ENCODE results near the gene MAP3K2.

Gene MAP3K2

GRCh38 chr2:127351603-127352002 is 36.2 kb downstream of the MAP3K2 start:
- no peak for DNase-seq (ENCODE audit: low read depth in 2 of 2)

- no peak for DNase-seq (ENCODE audit: low read depth in 2 of 2)
These were observed 39.3 kb downstream of the MAP3K2 start for GRCh38 chr2:127348426-127349000.

GRCh38 chr2:127347734-127348392 is 39.9 kb downstream of the MAP3K2 start:
- DNase-seq (ENCODE audit: low read depth in 2 of 2), result no peak

DNA sequence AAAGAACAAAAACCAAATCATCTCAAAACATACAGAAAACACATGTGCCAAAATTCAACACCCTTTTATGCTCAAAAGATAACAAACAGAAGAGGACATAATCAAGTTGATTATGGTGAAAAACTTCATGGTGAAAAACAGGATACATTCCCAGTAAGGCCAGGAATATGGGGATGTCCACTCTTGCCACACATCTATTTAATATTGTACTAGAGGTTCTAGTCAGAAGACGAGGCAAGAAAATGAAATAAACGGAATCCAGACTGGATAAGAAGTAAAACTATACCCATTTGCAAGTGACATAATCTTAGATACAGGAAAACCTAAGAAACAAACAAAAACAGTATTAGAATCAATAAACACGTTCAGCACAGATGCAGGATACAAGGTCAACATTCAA is 40.8 kb downstream of the MAP3K2 start:
- DNase-seq (ENCODE audit: low read depth in 2 of 2), result no peak

GRCh38 chr2:127343277-127343676 is 44.5 kb downstream of the MAP3K2 start:
- DNase-seq (ENCODE audit: low read depth in 2 of 2), result no peak

GRCh38 chr2:127342101-127342500 is 45.7 kb downstream of the MAP3K2 start:
- no peak for DNase-seq (ENCODE audit: low read depth in 2 of 2)

DNA sequence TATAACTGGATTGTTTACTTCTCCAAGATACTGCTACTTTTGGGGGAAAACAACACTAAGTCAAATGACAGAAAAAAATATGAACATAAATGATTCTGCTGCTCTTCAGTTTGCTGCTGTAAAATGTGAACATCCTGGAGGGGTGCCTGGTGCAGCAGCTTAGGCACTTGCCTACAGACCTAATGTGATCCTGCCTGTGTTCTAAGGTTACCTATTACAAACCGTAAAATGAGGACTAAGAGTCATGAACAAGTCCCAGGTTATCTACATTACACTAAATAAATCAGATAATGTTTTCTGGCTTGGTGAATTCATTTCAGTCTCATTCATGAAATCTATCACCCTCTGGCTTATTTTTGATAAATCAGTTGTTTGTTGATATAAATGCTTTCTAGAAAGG is 55.4 kb downstream of the MAP3K2 start:
- DNase-seq (ENCODE audit: low read depth in 2 of 2), result no peak

DNA sequence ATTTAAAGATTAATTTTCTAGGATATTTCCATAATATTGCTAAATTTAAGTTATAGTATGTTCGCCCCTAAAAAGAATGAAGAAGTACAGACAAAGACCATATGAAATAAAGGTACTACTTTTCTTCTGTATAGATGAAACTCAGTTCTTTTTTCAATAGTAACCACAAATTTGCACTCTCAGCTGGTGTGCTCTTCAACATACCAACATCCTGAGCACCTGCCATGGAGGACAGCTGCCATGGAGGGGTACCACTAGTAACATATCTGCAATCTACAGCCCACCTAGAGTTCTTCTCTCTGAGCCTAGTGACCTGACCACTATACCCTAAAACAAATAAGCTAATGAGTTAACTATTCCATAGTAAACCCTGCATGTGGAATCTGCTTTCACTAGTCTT is 57.0 kb downstream of the MAP3K2 start:
- no peak for DNase-seq (ENCODE audit: low read depth in 2 of 2)

GRCh38 chr2:127326289-127326945 is 61.4 kb downstream of the MAP3K2 start:
- no peak for DNase-seq (ENCODE audit: low read depth in 2 of 2)

DNA sequence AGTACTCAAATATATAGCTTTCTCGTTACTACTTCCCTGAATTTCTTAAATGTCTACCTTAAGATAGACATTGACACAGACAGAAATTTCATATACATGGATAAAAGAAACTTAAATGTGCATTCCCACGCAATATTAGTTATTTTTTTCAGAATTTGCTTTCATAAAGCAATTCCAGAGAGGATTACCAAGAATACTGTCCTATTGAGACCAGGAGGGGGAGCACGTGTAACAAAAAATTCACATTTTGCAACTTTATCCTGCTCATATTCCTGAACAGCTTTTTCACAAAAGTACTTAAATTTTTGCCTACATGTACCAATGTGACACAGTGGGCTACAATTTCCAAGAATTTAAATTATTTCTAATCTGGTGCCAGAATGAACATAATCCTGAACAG is 63.1 kb downstream of the MAP3K2 start:
- no peak for DNase-seq (ENCODE audit: low read depth in 2 of 2)

DNA sequence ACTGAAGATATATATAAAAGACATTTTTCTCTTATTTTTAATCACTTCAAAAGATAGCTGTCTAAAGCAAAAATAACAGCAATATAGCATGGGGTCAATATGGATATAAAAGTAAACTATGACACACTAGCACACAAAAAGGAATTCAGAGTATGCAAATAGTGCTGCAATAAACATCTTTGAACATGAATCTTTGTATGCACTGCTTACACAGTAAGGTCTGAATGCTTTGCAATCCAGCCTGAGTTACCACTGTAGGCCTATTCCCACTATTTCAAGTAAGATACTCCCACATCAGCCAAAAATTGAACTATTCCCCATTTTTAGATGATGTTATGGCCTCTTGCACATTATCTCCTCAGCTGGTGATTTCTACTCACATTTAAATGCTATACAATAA is 66.5 kb downstream of the MAP3K2 start:
- no peak for DNase-seq (ENCODE audit: low read depth in 2 of 2)

- no peak for DNase-seq (ENCODE audit: low read depth in 2 of 2)
These were observed 67.0 kb downstream of the MAP3K2 start for GRCh38 chr2:127320586-127321275.

DNA sequence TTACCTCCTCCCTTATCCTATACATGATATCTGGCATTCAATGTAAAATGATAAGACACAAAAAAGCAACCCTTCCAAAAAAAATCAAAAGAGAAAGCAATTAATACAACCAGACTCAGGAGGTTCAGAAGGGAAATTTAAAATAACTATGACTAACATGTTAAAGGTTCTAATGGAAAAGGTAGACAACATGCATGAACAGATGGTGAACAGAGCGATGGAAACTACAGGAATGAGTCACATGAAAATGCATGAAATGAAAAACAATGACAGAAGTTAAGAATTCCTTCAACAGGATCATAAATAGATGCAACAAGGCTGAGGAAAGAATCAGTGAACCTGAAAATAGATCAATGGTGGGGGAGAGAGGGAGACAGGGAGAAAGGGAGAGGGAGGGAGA is 67.7 kb downstream of the MAP3K2 start:
- DNase-seq (ENCODE audit: low read depth in 2 of 2), result no peak

GRCh38 chr2:127314193-127314988 is 73.4 kb downstream of the MAP3K2 start:
- DNase-seq (ENCODE audit: low read depth in 2 of 2), result no peak

- no peak for DNase-seq (ENCODE audit: low read depth in 2 of 2)
These were observed 74.4 kb downstream of the MAP3K2 start for GRCh38 chr2:127313406-127313805.

- no peak for DNase-seq (ENCODE audit: low read depth in 2 of 2)
These were observed 76.8 kb downstream of the MAP3K2 start for GRCh38 chr2:127310980-127311379.

GRCh38 chr2:127309468-127309867 is 78.3 kb downstream of the MAP3K2 start:
- no peak for DNase-seq (ENCODE audit: low read depth in 2 of 2)

GRCh38 chr2:127308586-127309138 is 79.1 kb downstream of the MAP3K2 start:
- no peak for DNase-seq (ENCODE audit: low read depth in 2 of 2)

GRCh38 chr2:127305990-127306585 is 81.7 kb downstream of the MAP3K2 start:
- DNase-seq (ENCODE audit: low read depth in 2 of 2), result no peak

DNA sequence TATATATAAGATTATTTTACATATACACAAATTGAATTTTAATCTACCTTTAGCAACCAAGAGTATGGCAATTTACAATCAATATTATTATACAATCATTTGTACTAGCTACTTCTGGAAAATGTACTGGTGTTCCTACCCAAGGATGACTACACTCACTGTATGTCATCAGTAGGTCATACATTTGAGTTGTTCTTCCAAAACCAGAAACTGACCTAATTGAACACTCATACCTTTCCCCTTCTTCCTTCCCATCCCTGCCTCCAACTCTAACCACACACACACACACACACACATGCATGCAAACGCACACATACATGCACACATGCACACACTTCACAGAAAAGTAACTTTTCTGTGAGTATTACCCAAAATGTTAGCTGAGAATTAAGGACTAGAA is 85.6 kb downstream of the MAP3K2 start:
- no peak for DNase-seq (ENCODE audit: low read depth in 2 of 2)
